Coronary artery (tissue), 2 donors: ENCODE measurements around the gene ATP6V1C2.

ENCODE experiments used
- DNase-seq: peaks from one replicate; pipeline ENCODE4 v3.0.0-alpha.2; 2017; ENCODE audit warnings: low spot score
- H3K27ac ChIP-seq, 2 donors: fragments of 200-600 bp; sonication (generic); one replicate each; pipeline ENCODE4 v1.5.1; 2016 to 2019
- H3K4me3 ChIP-seq: fragments of 200-600 bp; sonication (generic); 2 replicates; pipeline ENCODE4 v1.5.1; 2016; ENCODE audit warnings: mild to moderate bottlenecking, moderate library complexity
- CTCF ChIP-seq: fragments of 200-600 bp; sonication (generic); IDR thresholded peaks from one replicate; pipeline ENCODE4 v1.5.1; 2019; ENCODE audit warnings: antibody characterized with exemption

The ATP6V1C2 gene

DNA sequence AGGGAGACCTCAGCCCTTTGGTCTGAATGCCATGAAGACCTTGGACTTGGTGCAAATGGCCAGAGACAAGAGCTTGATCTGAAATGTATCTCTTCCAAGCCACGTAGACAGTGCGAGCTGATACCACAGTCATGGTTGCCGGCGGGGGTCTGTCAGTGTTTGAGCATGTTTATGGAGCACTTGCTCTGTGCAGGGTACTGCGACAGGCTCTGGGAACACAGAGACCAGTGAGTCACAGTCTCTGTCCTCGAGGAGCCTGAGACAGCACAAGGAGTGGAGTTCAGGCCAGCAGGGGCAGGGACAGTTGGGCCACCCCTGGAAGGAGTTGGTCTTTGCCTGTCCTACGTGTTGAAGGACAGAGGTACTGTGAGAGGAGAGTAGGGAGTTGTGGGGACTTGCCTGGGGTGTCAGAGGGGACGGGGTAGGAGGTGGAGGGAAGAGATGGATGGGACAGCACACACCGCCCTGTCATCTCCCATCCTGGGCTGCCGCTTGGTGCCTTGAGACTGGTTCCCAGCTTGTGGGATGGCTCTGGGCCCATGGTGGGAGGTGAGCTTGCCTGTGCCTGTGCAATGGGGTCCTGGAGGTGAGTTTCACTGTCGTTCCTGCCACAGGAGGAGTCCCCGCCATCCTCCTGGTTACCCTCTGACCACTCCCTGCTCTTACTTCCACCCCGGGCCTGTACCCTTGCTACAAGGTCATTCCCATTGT is 39.5 kb downstream of the ATP6V1C2 start:
- no peak for TF ChIP-seq CTCF
- no peak for DNase-seq
- no peak overlapping the region for H3K27ac ChIP-seq
- no peak overlapping the region for H3K4me3 ChIP-seq

DNA sequence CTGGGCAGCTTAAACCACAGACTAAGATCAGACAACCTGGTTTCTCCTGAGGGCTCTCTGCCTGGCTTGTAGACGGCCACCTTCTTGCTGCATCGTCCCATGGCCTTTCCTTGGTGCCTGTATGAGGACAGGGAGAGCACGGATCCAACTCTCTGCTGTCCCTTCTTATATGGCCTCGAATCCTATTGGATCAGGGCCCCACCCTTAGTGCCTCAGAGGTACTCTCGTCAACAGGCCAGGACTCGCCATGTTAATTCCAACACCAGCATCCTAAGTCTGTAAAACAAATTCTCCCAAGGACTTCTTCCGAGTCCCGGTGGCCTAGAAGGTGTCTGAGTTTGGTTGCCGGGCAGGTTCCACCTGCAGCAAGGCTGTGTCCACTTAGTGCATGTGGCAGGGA is 40.2 kb downstream of the ATP6V1C2 start:
- no peak overlapping the region for H3K27ac ChIP-seq
- TF ChIP-seq CTCF = no peak
- no peak for DNase-seq
- no peak overlapping the region for H3K4me3 ChIP-seq

DNA sequence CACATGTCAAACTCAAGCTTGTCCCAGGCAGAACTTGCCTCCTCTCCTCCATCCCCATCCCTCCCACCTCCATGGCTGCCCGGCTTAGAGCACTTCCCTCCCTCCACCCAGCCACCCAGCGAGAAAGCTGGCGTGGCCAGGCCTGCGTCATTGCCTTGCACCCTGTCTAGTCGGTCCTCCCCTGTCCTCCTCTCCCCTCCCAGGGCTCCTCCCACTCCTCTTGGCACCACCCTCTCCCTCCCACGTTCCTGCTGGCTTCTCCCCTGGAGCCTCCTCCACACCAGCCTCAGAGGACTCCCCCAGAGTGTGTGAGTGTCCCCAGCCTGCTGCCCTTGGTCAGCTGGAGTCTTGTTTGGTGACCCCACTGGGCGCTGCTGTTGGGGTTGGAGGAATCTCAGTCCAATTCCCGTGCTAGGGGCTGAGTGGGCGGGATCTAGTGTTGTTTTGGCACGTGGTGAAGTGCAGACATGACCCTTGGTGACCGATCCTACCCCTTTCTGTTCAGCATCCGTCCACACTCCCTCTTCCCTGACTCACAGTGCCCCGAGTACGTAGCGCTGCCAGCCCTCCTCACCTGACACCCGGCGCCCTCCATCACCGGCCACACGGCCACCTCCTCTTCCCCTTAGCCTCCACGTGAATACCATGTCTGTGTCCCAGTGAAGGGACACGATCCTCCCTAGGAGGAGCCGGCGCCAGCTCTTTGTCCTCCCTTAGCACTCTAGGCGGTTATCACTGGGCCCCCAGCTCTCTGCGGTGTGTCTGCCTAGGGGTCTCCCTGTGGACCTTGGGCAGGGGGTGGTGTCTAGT is 41.4 kb downstream of the ATP6V1C2 start:
- H3K4me3 ChIP-seq = peak overlapping the region; percentile 44
- no peak for TF ChIP-seq CTCF
- H3K27ac ChIP-seq = no peak overlapping the region
- no peak for DNase-seq

- Histone ChIP-seq H3K4me3 (no peak overlapping the region), H3K27ac (no peak overlapping the region)
- TF ChIP-seq CTCF = no peak
- no peak for DNase-seq
These were observed 42.0 kb downstream of the ATP6V1C2 start for GRCh38 chr2:10763461-10763800.

DNA sequence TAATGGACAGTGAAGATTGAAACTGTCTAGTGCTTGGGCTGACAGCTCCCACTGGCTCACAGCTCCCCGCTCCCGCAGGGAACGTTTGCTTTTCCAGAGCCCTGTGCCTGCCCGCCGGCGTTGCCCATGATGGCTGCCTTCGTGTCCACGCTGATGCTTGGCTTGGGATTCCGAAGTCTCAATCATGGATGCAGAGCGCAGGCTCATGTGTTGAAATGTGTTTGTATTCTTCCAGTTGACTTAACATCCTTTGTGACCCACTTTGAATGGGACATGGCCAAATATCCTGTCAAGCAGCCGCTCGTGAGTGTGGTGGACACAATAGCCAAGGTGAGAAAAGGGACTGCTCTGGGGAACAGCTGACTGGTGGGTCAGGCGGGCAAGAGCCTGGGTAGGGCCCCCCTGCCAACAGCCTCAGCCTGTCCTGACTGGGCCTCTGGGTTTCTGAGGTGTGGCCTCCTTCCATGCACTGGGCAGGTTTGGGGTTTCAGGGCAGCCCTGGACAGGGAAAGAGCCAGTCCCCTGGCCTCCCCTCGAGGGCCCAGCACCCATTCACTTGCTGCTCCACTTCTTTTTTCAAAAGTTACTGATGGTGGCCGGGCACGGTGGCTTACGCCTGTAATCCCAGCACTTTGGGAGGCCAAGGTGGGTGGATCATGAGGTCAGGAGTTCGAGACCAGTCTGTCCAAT is 42.8 kb downstream of the ATP6V1C2 start:
- no peak for TF ChIP-seq CTCF
- no peak overlapping the region for H3K27ac ChIP-seq
- no peak for DNase-seq
- H3K4me3 ChIP-seq = no peak overlapping the region

DNA sequence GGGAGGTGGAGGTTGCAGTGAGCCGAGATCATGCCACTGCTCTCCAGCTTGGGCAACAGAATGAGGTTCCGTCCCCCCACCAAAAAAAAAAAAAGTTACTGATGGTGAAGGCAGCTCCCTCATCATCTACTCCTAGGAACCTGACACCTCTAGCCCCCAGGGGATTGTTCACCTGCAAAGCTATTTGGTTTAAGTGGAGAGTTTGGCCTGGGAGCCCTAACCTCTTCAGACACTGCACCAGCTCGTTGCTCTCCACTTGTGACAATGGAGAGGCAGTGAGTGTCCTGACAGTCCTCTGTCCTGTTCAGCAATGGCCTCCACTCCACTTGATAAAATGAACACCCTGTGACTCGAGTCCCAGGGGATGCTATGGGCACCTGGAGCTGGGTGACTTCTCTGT is 43.5 kb downstream of the ATP6V1C2 start:
- no peak for TF ChIP-seq CTCF
- DNase-seq = no peak
- Histone ChIP-seq H3K4me3 (no peak overlapping the region), H3K27ac (no peak overlapping the region)
